GM12878 (cell line): ENCODE results near the gene RPL32. TPM values are rescaled to one million over a fixed set of nuclear protein-coding genes. Genes with fewer than 3 reads are reported as not detected.

Experiments
- ATAC-seq: fragments of 200-7000 bp; cut with Tn5 transposase; 3 replicates; pipeline ENCODE4 v1.9.1; 2020; ENCODE audit warnings: mild to moderate bottlenecking, moderate library complexity
- BruUV-seq: library from RNA; stranded (reverse); fragments of 400-500 nt; replicated peaks from 2 replicates; lab custom pipeline; 2021; lab: Mats Ljungman, UMichigan
- CTCF ChIA-PET: fragments of 300-600 bp; sonication (Branson Sonifier 250); formaldehyde crosslinking; extraction: SDS; loops from one replicate; lab custom pipeline; 2021; ENCODE audit warnings: inconsistent platforms; lab: Yijun Ruan, JAX
- POLR2A ChIA-PET: fragments of 350-600 bp; formaldehyde crosslinking; extraction: SDS; loops from one replicate; lab custom pipeline; 2021; ENCODE audit warnings: inconsistent platforms; lab: Charles Lee
- RAD21 ChIA-PET: fragments of 300-600 bp; sonication (Branson Sonifier 250); formaldehyde crosslinking; loops from one replicate; lab custom pipeline; 2023; ENCODE audit warnings: antibody characterized with exemption; ENCODE audit not compliant: unreplicated experiment; lab: Charles Lee
- SMC1A ChIA-PET: fragments of 300-600 bp; sonication (Branson Sonifier 250); formaldehyde crosslinking; loops from one replicate; lab custom pipeline; 2023; ENCODE audit not compliant: unreplicated experiment, uncharacterized antibody; lab: Charles Lee
- DNase-seq: peaks from one replicate; pipeline ENCODE4 v3.0.0-alpha.2; 2011; ENCODE audit warnings: low read depth, low spot score
- FAIRE-seq: peaks from 3 replicates; lab custom pipeline; 2011; peaks lifted over from hg19 to GRCh38; lab: Jason Lieb, UNC
- H2AFZ ChIP-seq: 2 replicates; pipeline ENCODE4 v1.6.0; 2011; ENCODE audit warnings: low read depth, low read length, control low read depth; ENCODE audit not compliant: control insufficient read depth
- H3K27ac ChIP-seq: 2 replicates; pipeline ENCODE4 v1.5.1; 2011; ENCODE audit warnings: control low read depth; ENCODE audit not compliant: control insufficient read depth, insufficient read depth
- H3K27me3 ChIP-seq, 2 experiments: replicated peaks in 1 of 2; 2 replicates each; pipeline versions ENCODE4 v1.6.0 to v1.6.1; 2011; ENCODE audit warnings: low read length in 1 of 2; ENCODE audit not compliant: control insufficient read depth in 2 of 2, insufficient read depth in 2 of 2
- H3K36me3 ChIP-seq, 2 experiments: 2 replicates each; pipeline ENCODE4 v1.5.1; 2011; ENCODE audit warnings: low read length in 1 of 2; ENCODE audit not compliant: control insufficient read depth in 2 of 2, insufficient read depth in 2 of 2
- H3K4me1 ChIP-seq: 2 replicates; pipeline ENCODE4 v1.6.1; 2011; ENCODE audit warnings: mild to moderate bottlenecking, low read length, moderate library complexity, mixed read lengths; ENCODE audit not compliant: control insufficient read depth, insufficient read depth
- H3K4me2 ChIP-seq: 2 replicates; pipeline ENCODE4 v1.6.0; 2011; ENCODE audit warnings: control low read depth; ENCODE audit not compliant: control insufficient read depth, insufficient read depth
- H3K4me3 ChIP-seq: fragments of 200-600 bp; sonication (generic); 2 replicates; pipeline ENCODE4 v1.5.1; 2016
- H3K79me2 ChIP-seq: 2 replicates; pipeline ENCODE4 v1.6.0; 2011; ENCODE audit warnings: low read length; ENCODE audit not compliant: control insufficient read depth, insufficient read depth
- H3K9ac ChIP-seq: 2 replicates; pipeline ENCODE4 v1.8.0; 2011; ENCODE audit warnings: low read length, control low read depth, mixed read lengths; ENCODE audit not compliant: control insufficient read depth, insufficient read depth
- H3K9me3 ChIP-seq: replicated peaks from 3 replicates; pipeline ENCODE4 v1.5.1; 2011; ENCODE audit warnings: mild to moderate bottlenecking, low read length; ENCODE audit not compliant: control insufficient read depth, insufficient read depth
- H4K20me1 ChIP-seq: 2 replicates; pipeline ENCODE4 v1.6.0; 2011; ENCODE audit not compliant: control insufficient read depth, insufficient read depth
- CTCF ChIP-seq, 3 experiments: IDR thresholded peaks in 2 of 3; conservative IDR thresholded peaks in 1 of 3; 2 replicates each; pipeline ENCODE4 v1.5.1; 2011; ENCODE audit warnings: low read depth in 3 of 3, low read length in 3 of 3, mild to moderate bottlenecking in 3 of 3, control low read depth in 2 of 3, moderate library complexity in 2 of 3, inconsistent platforms in 1 of 3, mixed read lengths in 1 of 3; ENCODE audit not compliant: control insufficient read depth in 2 of 3, insufficient read depth in 1 of 3; ENCODE audit errors: extremely low read depth in 1 of 3
- NRF1 ChIP-seq: conservative IDR thresholded peaks from 2 replicates; pipeline ENCODE4 v1.6.1; 2011; ENCODE audit warnings: mild to moderate bottlenecking, low read depth, low read length, improper control_type of control experiment
- RAD21 ChIP-seq: IDR thresholded peaks from 2 replicates; pipeline ENCODE4 v1.6.1; 2011; ENCODE audit warnings: mild to moderate bottlenecking, low read depth, low read length, moderate library complexity; ENCODE audit not compliant: insufficient read depth
- SMC3 ChIP-seq: IDR thresholded peaks from 2 replicates; pipeline ENCODE4 v1.6.1; 2011; ENCODE audit warnings: low read length, improper control_type of control experiment, borderline replicate concordance
- STAT3 ChIP-seq: IDR thresholded peaks from 2 replicates; pipeline ENCODE4 v1.6.1; 2011; ENCODE audit warnings: low read depth, low read length, improper control_type of control experiment
- WGBS: methylation state at CpG from one replicate; pipeline ENCODE4 v1.1.6; 2016; ENCODE audit warnings: low lambda C conversion rate; ENCODE audit not compliant: insufficient replicate concordance, insufficient coverage; ENCODE audit errors: missing lambda C conversion rate; 5-methylcytosine and 5-hydroxymethylcytosine counted together
- in situ Hi-C: fragments of 300-500 bp; cut with MboI; formaldehyde crosslinking; loops from 9 replicates; pipeline ENCODE4 v1.14.3; 2018; ENCODE audit warnings: mixed read lengths
- intact Hi-C: fragments of 100-400 bp; cut with micrococcal nuclease; formaldehyde crosslinking; loops from one replicate; pipeline ENCODE4 v1.14.2; 2022; ENCODE audit not compliant: unreplicated experiment
- polyA plus RNA-seq, 11 experiments: library from polyadenylated mRNA; depleted of rRNA in 4 of 11; unstranded in 6 of 11; stranded (reverse) in 5 of 11; fragments of >200 nt; fragmentation: Nextera tagmentation in 4 of 11; fragmentation: Illumina TruSeq in 1 of 11; extraction: Ambion mirVana in 4 of 11; extraction: Trizol in 1 of 11; gene quantifications; 1 replicate in 1 of 11; 2 replicates in 10 of 11; pipeline versions ENCODE4 v1.2.1 to v1.2.3, GENCODE V29; 2011 to 2016; ENCODE audit warnings: inconsistent platforms in 2 of 11, missing spikeins in 2 of 11, low read depth in 1 of 11
- total RNA-seq, 4 experiments: library from RNA; depleted of rRNA in 3 of 4; stranded (reverse); fragments of >200 nt in 3 of 4; fragmentation: Illumina TruSeq in 1 of 4; extraction: Trizol in 1 of 4; gene quantifications; 2 replicates each; pipeline versions ENCODE4 v1.2.1 to v1.2.3, GENCODE V29; 2013 to 2021

RPL32 gene
- total and polyA plus RNA-seq, 10 of the 15 experiments (the other 5 are each of a cell fraction or from before 2014, with no cell fraction given) = 1,533 to 5,147 (median 3,350) TPM

GRCh38 chr3:12822725-12823373 is 18.5 kb downstream of the RPL32 start:
- FAIRE-seq (peak; percentile 85), ATAC-seq (peak; percentile 85), DNase-seq (no peak)
- ChIA-PET RAD21 (interaction anchor here (0.8 to 1.2 kb wide), 2 partner anchors 19 to 68 kb away, joined by 3 to 10 read pairs; partner anchors contain the start of gene RPL32), SMC1A (interaction anchor here (1.2 kb wide), 2 partner anchors 19 to 68 kb away, joined by 3 read pairs; partner anchors contain the start of gene RPL32)
- Histone ChIP-seq H3K9me3 (no peaks in the 10 kb centered on the region), H2AFZ (no peak overlapping the region)
- TF ChIP-seq CTCF (IDR thresholded peaks at IDR 0.05 in 2 of 3, conservative IDR thresholded peaks at IDR 0.05 in 1 of 3; ENCODE audit: control insufficient read depth in 2 of 3, extremely low read depth in 1 of 3, insufficient read depth in 1 of 3, low read depth in 3 of 3, low read length in 3 of 3) (peak; percentile 39 to 46 (median 46); a peak in 5 of 6 replicates), RAD21 (0 out of 2 replicates have a peak, but pooled peaks have one; percentile 6), SMC3 (peak; percentile 11; the same call in 1 of the 2 replicates), NRF1 (no peak), STAT3 (no peak)
- TF ChIP-seq, all 136 proteins: peak for 3
- no peaks in the 10 kb centered on the region for H3K36me3 ChIP-seq
- no peak overlapping the region for H3K27ac ChIP-seq
- H3K4me2 ChIP-seq = no peak overlapping the region
- POLR2A ChIA-PET = interaction anchor here (1.2 kb wide), 1 partner anchor 19 kb away, joined by 5 read pairs; the partner anchor contains the start of gene RPL32
- intact Hi-C loops = loop anchor here (2.0 kb wide), 1 partner anchor 70 kb away; no protein-coding TSS in a partner anchor
- CTCF ChIA-PET = interaction anchor here (0.6 to 3.8 kb wide), 14 partner anchors 9 to 801 kb away, joined by 3 to 22 read pairs (median 5); partner anchors contain the start of genes CAND2 and RPL32
- H3K9ac ChIP-seq = no peak overlapping the region
- in situ Hi-C loops = no loop called here
- WGBS = 27% methylated on average over 7 of the region's 8 CpGs
- no peaks in the 10 kb centered on the region for H3K4me1 ChIP-seq
- no peaks in the 10 kb centered on the region for H3K27me3 ChIP-seq
- no peaks in the 10 kb centered on the region; the same call in 1 of the 2 replicates for H4K20me1 ChIP-seq
- no peaks in the 10 kb centered on the region for H3K79me2 ChIP-seq
- BruUV-seq = no TSS peak
- no peak overlapping the region for H3K4me3 ChIP-seq
